K562 (cell line): Measurements from ENCODE around the gene VILL. TPM values are rescaled to one million over a fixed set of nuclear protein-coding genes. Genes with fewer than 3 reads are reported as not detected.

Experiments
- ATF2 ChIP-seq: sonication (generic); formaldehyde crosslinking; IDR thresholded peaks from 2 replicates; pipeline ENCODE4 v1.8.1; 2022; ENCODE audit warnings: missing genetic modification reagents
- CHAMP1 ChIP-seq: fragments of 450-650 bp; IDR thresholded peaks from 2 replicates; pipeline ENCODE4 v1.6.1; 2016; ENCODE audit warnings: mild to moderate bottlenecking
- CXXC5 ChIP-seq: fragments of 250-450 bp; sonication (Bioruptor Pico); IDR thresholded peaks from 2 replicates; pipeline ENCODE4 v1.8.0; 2022; ENCODE audit warnings: inconsistent platforms, mild to moderate bottlenecking, moderate library complexity
- EHMT2 ChIP-seq: fragments of 450-650 bp; IDR thresholded peaks from 2 replicates; pipeline ENCODE4 v1.6.1; 2018; ENCODE audit warnings: antibody characterized with exemption
- KHSRP ChIP-seq: fragments of 450-650 bp; IDR thresholded peaks from 2 replicates; pipeline ENCODE4 v1.6.1; 2017
- MIER1 ChIP-seq: fragments of 450-650 bp; IDR thresholded peaks from 2 replicates; pipeline ENCODE4 v1.6.1; 2016; ENCODE audit warnings: antibody characterized with exemption, mild to moderate bottlenecking, low read depth
- MLLT1 ChIP-seq, 2 experiments: fragments of 450-650 bp; IDR thresholded peaks; 2 replicates each; pipeline ENCODE4 v1.6.1; 2016
- PATZ1 ChIP-seq: fragments of 250-450 bp; sonication (Bioruptor Pico); IDR thresholded peaks from 2 replicates; pipeline ENCODE4 v1.5.0; 2020; ENCODE audit warnings: mild to moderate bottlenecking, borderline replicate concordance
- RFX7 ChIP-seq: fragments of 250-450 bp; sonication (Bioruptor Pico); IDR thresholded peaks from 2 replicates; pipeline ENCODE4 v1.5.1; 2021; ENCODE audit warnings: mild to moderate bottlenecking
- SIN3B ChIP-seq: fragments of 450-650 bp; IDR thresholded peaks from 2 replicates; pipeline ENCODE4 v1.6.1; 2017; ENCODE audit warnings: low read depth, mild to moderate bottlenecking, moderate library complexity
- SMARCC2 ChIP-seq: fragments of 450-650 bp; IDR thresholded peaks from 2 replicates; pipeline ENCODE4 v1.6.1; 2017; ENCODE audit warnings: antibody characterized with exemption, moderate library complexity, mild to moderate bottlenecking, low read depth
- TCF3 ChIP-seq: sonication (generic); formaldehyde crosslinking; IDR thresholded peaks from 2 replicates; pipeline ENCODE4 v1.4.0; 2020; ENCODE audit warnings: mild to moderate bottlenecking, missing genetic modification reagents
- ZBTB43 ChIP-seq: sonication (generic); formaldehyde crosslinking; IDR thresholded peaks from 2 replicates; pipeline ENCODE4 v1.8.0; 2023; ENCODE audit warnings: mild to moderate bottlenecking, missing genetic modification reagents
- ZNF609 ChIP-seq: sonication (generic); formaldehyde crosslinking; IDR thresholded peaks from 2 replicates; pipeline ENCODE4 v1.8.1; 2023; ENCODE audit warnings: missing genetic modification reagents, mild to moderate bottlenecking, borderline replicate concordance
- polyA plus RNA-seq, 8 experiments: library from polyadenylated mRNA; depleted of rRNA in 4 of 8; stranded (reverse) in 5 of 8; unstranded in 3 of 8; fragments of >200 nt; fragmentation: Nextera tagmentation in 2 of 8; fragmentation: Illumina TruSeq in 1 of 8; extraction: Ambion mirVana in 2 of 8; extraction: Trizol in 1 of 8; gene quantifications; 2 replicates each; pipeline versions ENCODE4 v1.2.1 to v1.2.3, GENCODE V29; 2011 to 2014; ENCODE audit warnings: inconsistent platforms in 1 of 8, missing spikeins in 1 of 8
- total RNA-seq, 7 experiments: library from RNA; depleted of rRNA in 6 of 7; stranded (reverse); fragments of >200 nt in 6 of 7; fragmentation: Illumina TruSeq in 2 of 7; extraction: Trizol in 2 of 7; gene quantifications; 2 replicates each; pipeline versions ENCODE4 v1.2.1 to v1.2.3, GENCODE V29; 2011 to 2021; ENCODE audit warnings: low replicate concordance in 1 of 7

The VILL gene
- total and polyA plus RNA-seq, 9 of the 15 experiments (the other 6 are each of a cell fraction or from before 2014, with no cell fraction given): 0.11 to 16.0 (median 8.8) TPM

GRCh38 chr3:37996785-37997301 is 6.3 kb downstream of the VILL start (continued):
- TF ChIP-seq CXXC5 (CRISPR knock-in tag) (peak; percentile 57; the same call in 1 of the 2 replicates), MLLT1 (IDR thresholded peaks at IDR 0.05) (peak in 1 of 2 experiments; percentile 81; a peak in 2 of 4 replicates), MIER1 (no peak), TCF3 (CRISPR knock-in tag) (peak; percentile 69), ZNF609 (CRISPR knock-in tag) (peak; percentile 91; the same call in 1 of the 2 replicates), SIN3B (0 out of 2 replicates have a peak, but pooled peaks have one; percentile 30), CHAMP1 (no peak; the same call in 1 of the 2 replicates), EHMT2 (peak; percentile 52; the same call in 1 of the 2 replicates), ATF2 (no peak), RFX7 (CRISPR knock-in tag) (no peak), ZBTB43 (CRISPR knock-in tag) (no peak), PATZ1 (CRISPR knock-in tag) (no peak), KHSRP (0 out of 2 replicates have a peak, but pooled peaks have one; percentile 28), SMARCC2 (no peak)
